ENCODE measurements around the gene CXCR4. TPM values are rescaled to one million over a fixed set of nuclear protein-coding genes. Genes with fewer than 3 reads are reported as not detected.

Gene CXCR4
- total RNA-seq, 2 experiments from 2014 or later, result 1,661 to 1,739 TPM

DNA sequence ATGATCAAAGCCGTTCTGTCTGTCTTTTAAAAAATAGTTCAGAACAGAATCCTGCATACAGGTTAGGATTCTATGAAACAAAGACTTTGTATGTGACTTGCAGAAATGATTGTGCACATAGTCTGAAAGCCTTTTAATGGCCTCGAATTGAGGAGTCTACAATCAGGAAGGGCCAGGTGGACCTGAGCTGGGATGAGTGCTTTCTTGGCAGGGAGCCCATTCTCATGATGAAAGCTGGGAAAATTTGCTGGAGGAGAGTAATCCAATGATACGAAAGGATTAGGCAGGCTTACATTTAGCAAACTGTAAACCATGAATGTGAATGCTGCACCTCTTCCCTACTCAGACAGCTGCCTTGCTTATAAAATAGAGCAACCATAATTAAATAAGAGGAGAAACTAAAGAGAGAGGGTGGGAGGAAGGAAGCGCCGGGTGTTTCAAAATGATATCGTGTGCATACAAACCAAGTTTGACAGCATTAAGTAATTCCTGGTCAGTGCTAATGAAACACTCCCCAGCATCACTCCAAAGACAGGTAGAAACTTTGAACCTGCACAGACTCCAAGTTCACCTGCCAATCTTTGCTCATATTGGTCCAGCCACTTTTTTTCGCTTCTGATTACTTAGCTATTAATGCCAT lies 23.7 kb upstream of the CXCR4 start:
- no peak overlapping the region for H3K27ac ChIP-seq (ENCODE audit: low read depth in 1 of 2, low read length in 2 of 2)
- H3K36me3 Mint-ChIP-seq (ENCODE audit: low read depth), result no peaks in the 10 kb centered on the region
- no peaks in the 10 kb centered on the region for H3K9me3 Mint-ChIP-seq
- no peaks in the 10 kb centered on the region for H3K9me3 ChIP-seq (ENCODE audit: control insufficient read depth in 1 of 2, insufficient read depth in 1 of 2, low read length in 2 of 2)
- H3K4me3 ChIP-seq (ENCODE audit: low read length), result no peak overlapping the region
- ATAC-seq (ENCODE audit: poor library complexity), result no peak
- no peaks in the 10 kb centered on the region for H3K27me3 ChIP-seq (ENCODE audit: control insufficient read depth in 1 of 2, insufficient read depth in 2 of 2, low read length in 2 of 2)
- no peaks in the 10 kb centered on the region for H3K36me3 ChIP-seq (ENCODE audit: insufficient read depth, low read length)
- ChIA-PET POLR2A (interaction anchor here (0.6 to 7.7 kb wide), 2 partner anchors 14 to 19 kb away, joined by 3 to 151 read pairs; no protein-coding TSS in a partner anchor), CTCF (interaction anchor here (1.5 kb wide), 2 partner anchors 14 to 97 kb away, joined by 3 to 4 read pairs; no protein-coding TSS in a partner anchor)
- peaks cover 47% of the 10 kb centered on the region for H3K4me1 ChIP-seq (ENCODE audit: insufficient read depth, low read length)
- H3K27me3 Mint-ChIP-seq, result no peaks in the 10 kb centered on the region
- TF ChIP-seq, protein P1, sequence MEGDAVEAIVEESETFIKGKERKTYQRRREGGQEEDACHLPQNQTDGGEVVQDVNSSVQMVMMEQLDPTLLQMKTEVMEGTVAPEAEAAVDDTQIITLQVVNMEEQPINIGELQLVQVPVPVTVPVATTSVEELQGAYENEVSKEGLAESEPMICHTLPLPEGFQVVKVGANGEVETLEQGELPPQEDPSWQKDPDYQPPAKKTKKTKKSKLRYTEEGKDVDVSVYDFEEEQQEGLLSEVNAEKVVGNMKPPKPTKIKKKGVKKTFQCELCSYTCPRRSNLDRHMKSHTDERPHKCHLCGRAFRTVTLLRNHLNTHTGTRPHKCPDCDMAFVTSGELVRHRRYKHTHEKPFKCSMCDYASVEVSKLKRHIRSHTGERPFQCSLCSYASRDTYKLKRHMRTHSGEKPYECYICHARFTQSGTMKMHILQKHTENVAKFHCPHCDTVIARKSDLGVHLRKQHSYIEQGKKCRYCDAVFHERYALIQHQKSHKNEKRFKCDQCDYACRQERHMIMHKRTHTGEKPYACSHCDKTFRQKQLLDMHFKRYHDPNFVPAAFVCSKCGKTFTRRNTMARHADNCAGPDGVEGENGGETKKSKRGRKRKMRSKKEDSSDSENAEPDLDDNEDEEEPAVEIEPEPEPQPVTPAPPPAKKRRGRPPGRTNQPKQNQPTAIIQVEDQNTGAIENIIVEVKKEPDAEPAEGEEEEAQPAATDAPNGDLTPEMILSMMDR (IDR thresholded peaks at IDR 0.05), result no peak
- H3K27ac Mint-ChIP-seq, result peak overlapping the region; percentile 97
- intact Hi-C loops (cut with DNase I, micrococcal nuclease), result loop anchor here in 1 of 2 experiments (5.0 kb wide), 1 partner anchor 96 kb away; no protein-coding TSS in a partner anchor
- no peak overlapping the region for H3K4me3 Mint-ChIP-seq
- peaks cover 79% of the 10 kb centered on the region for H3K4me1 Mint-ChIP-seq (ENCODE audit: low read depth)
- no peak for DNase-seq

DNA sequence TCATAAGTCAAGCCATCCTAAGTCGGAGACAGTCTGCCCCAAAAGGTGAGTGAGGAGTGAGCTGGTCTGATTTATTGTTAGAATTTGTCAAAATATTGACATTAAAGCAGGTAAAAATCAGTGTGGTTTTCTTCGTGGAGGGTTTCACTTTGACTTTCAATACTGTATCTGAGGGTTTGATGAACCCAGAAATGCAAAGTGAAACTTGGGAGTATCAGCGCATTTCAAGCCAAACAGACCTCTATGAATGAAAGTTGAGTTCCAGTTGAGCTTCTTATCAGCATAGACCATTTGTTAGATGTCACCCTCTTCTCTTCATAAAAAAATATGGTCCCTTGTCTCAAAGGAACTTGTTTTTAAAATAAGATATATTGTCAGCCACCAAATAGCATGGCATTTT lies 21.7 kb upstream of the CXCR4 start:
- no peaks in the 10 kb centered on the region for H3K9me3 ChIP-seq (ENCODE audit: control insufficient read depth in 1 of 2, insufficient read depth in 1 of 2, low read length in 2 of 2)
- peaks cover 67% of the 10 kb centered on the region for H3K4me1 ChIP-seq (ENCODE audit: insufficient read depth, low read length)
- DNase-seq (peak in 3 of 14 experiments; percentile 54 to 64 (median 57)), ATAC-seq (ENCODE audit: poor library complexity) (no peak)
- Mint-ChIP-seq H3K27ac (peak overlapping the region; percentile 97), H3K4me3 (peak overlapping the region; percentile 66), H3K36me3 (ENCODE audit: low read depth) (no peaks in the 10 kb centered on the region), H3K9me3 (no peaks in the 10 kb centered on the region), H3K4me1 (ENCODE audit: low read depth) (peaks cover 89% of the 10 kb centered on the region), H3K27me3 (no peaks in the 10 kb centered on the region)
- H3K27ac ChIP-seq (ENCODE audit: low read depth in 1 of 2, low read length in 2 of 2), result peak overlapping the region; percentile 43 to 94
- ChIA-PET POLR2A (interaction anchor here (0.9 to 7.7 kb wide), 5 partner anchors 12 to 188 kb away, joined by 3 to 151 read pairs (median 5); no protein-coding TSS in a partner anchor), CTCF (interaction anchor here (0.8 to 1.0 kb wide), 3 partner anchors 10 to 188 kb away, joined by 3 to 4 read pairs (median 4); no protein-coding TSS in a partner anchor)
- H3K4me3 ChIP-seq (ENCODE audit: low read length), result peak overlapping the region; percentile 8
- TF ChIP-seq, protein P1 (IDR thresholded peaks at IDR 0.05), result no peak
- no peaks in the 10 kb centered on the region for H3K36me3 ChIP-seq (ENCODE audit: insufficient read depth, low read length)
- H3K27me3 ChIP-seq (ENCODE audit: control insufficient read depth in 1 of 2, insufficient read depth in 2 of 2, low read length in 2 of 2), result no peaks in the 10 kb centered on the region
- intact Hi-C loops (cut with DNase I, micrococcal nuclease), result loop anchor here (5.0 to 10.0 kb wide), 3 partner anchors 98 to 1087 kb away; partner anchors contain the start of genes RAB3GAP1 (in 1 of the 2) and UBXN4 (in 1 of the 2)

DNA sequence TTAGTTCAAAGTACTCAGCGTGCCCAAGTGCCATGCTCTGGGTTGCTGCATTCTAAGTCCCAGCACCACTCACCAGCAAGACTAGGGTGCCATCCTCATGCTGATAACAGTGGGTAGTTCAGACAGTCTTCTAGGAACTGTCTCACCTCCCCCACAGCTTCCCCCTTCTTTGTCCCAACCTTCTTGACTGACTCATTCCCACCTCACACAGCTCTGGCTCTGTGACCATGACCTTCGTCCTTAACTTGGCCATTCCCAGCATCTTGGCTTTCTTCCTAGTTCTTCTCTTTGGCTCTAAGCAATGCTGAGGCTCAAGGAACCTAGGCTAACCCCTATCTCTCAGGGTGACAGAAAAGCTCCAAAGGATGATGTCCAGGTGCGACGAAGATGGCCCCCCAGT lies 20.0 kb upstream of the CXCR4 start:
- no peaks in the 10 kb centered on the region for H3K36me3 Mint-ChIP-seq (ENCODE audit: low read depth)
- H3K36me3 ChIP-seq (ENCODE audit: insufficient read depth, low read length), result no peaks in the 10 kb centered on the region
- ChIA-PET POLR2A (interaction anchor here (0.7 to 11.1 kb wide), 7 partner anchors 11 to 189 kb away, joined by 3 to 488 read pairs (median 40); partner anchors contain the start of gene CXCR4), CTCF (interaction anchor here (1.8 to 3.0 kb wide), 3 partner anchors 14 to 100 kb away, joined by 6 to 24 read pairs (median 18); no protein-coding TSS in a partner anchor)
- peak overlapping the region; percentile 94 to 99 for H3K27ac ChIP-seq (ENCODE audit: low read depth in 1 of 2, low read length in 2 of 2)
- ATAC-seq (ENCODE audit: poor library complexity) (no peak), DNase-seq (peak in 1 of 14 experiments; percentile 22)
- TF ChIP-seq, protein P1 (IDR thresholded peaks at IDR 0.05), result no peak
- H3K27ac Mint-ChIP-seq, result peak overlapping the region; percentile 97
- H3K9me3 Mint-ChIP-seq, result no peaks in the 10 kb centered on the region
- H3K4me1 Mint-ChIP-seq (ENCODE audit: low read depth), result peaks cover 96% of the 10 kb centered on the region
- no peaks in the 10 kb centered on the region for H3K27me3 Mint-ChIP-seq
- peaks cover 84% of the 10 kb centered on the region for H3K4me1 ChIP-seq (ENCODE audit: insufficient read depth, low read length)
- H3K27me3 ChIP-seq (ENCODE audit: control insufficient read depth in 1 of 2, insufficient read depth in 2 of 2, low read length in 2 of 2), result no peaks in the 10 kb centered on the region
- H3K4me3 ChIP-seq (ENCODE audit: low read length), result no peak overlapping the region
- H3K4me3 Mint-ChIP-seq, result peak overlapping the region; percentile 51
- no peaks in the 10 kb centered on the region for H3K9me3 ChIP-seq (ENCODE audit: control insufficient read depth in 1 of 2, insufficient read depth in 1 of 2, low read length in 2 of 2)
- intact Hi-C loops (cut with DNase I, micrococcal nuclease), result loop anchor here in 1 of 2 experiments (2.0 to 10.0 kb wide), 4 partner anchors 75 to 1086 kb away; partner anchors contain the start of genes RAB3GAP1 and UBXN4
